Coronary artery (tissue), 2 donors: Measurements from ENCODE around the gene DSG1.
"Not testable (repeated sequence)": the region's sequence is repeated elsewhere in the genome, so short reads cannot be mapped to it uniquely, and the experiment has no call there.

Experiments used
- DNase-seq: peaks from one replicate; pipeline ENCODE4 v3.0.0-alpha.2; 2017; ENCODE audit warnings: low spot score
- H3K27ac ChIP-seq, 2 donors: fragments of 200-600 bp; sonication (generic); one replicate each; pipeline ENCODE4 v1.5.1; 2016 to 2019
- H3K4me3 ChIP-seq: fragments of 200-600 bp; sonication (generic); 2 replicates; pipeline ENCODE4 v1.5.1; 2016; ENCODE audit warnings: mild to moderate bottlenecking, moderate library complexity
- TF ChIP-seq, protein P1 (sequence below): fragments of 200-600 bp; sonication (generic); IDR thresholded peaks from one replicate; pipeline ENCODE4 v1.5.1; 2019; ENCODE audit warnings: antibody characterized with exemption

The DSG1 gene

DNA sequence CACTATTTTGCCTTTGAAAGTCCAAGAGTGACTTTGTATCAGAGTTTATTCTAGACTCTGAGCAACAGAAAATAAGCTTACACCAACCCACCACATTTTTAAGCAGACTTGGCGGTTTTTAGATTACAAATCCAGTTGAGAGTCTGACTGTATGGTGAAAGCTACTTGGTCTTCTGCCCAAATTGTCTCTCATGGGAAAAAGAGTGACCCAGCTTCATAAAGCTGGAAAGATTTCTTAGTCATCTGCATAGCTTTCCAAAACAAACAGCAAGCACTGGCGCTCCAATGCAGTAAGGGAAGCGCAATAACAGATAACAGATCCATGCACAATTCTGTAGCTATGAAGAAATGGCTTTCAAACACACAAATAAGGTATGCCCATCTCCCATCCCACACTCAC is 7.1 kb downstream of the DSG1 start:
- no peak for DNase-seq
- Histone ChIP-seq H3K4me3 (no peak overlapping the region), H3K27ac (no peak overlapping the region)
- TF ChIP-seq, protein P1, sequence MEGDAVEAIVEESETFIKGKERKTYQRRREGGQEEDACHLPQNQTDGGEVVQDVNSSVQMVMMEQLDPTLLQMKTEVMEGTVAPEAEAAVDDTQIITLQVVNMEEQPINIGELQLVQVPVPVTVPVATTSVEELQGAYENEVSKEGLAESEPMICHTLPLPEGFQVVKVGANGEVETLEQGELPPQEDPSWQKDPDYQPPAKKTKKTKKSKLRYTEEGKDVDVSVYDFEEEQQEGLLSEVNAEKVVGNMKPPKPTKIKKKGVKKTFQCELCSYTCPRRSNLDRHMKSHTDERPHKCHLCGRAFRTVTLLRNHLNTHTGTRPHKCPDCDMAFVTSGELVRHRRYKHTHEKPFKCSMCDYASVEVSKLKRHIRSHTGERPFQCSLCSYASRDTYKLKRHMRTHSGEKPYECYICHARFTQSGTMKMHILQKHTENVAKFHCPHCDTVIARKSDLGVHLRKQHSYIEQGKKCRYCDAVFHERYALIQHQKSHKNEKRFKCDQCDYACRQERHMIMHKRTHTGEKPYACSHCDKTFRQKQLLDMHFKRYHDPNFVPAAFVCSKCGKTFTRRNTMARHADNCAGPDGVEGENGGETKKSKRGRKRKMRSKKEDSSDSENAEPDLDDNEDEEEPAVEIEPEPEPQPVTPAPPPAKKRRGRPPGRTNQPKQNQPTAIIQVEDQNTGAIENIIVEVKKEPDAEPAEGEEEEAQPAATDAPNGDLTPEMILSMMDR: no peak

DNA sequence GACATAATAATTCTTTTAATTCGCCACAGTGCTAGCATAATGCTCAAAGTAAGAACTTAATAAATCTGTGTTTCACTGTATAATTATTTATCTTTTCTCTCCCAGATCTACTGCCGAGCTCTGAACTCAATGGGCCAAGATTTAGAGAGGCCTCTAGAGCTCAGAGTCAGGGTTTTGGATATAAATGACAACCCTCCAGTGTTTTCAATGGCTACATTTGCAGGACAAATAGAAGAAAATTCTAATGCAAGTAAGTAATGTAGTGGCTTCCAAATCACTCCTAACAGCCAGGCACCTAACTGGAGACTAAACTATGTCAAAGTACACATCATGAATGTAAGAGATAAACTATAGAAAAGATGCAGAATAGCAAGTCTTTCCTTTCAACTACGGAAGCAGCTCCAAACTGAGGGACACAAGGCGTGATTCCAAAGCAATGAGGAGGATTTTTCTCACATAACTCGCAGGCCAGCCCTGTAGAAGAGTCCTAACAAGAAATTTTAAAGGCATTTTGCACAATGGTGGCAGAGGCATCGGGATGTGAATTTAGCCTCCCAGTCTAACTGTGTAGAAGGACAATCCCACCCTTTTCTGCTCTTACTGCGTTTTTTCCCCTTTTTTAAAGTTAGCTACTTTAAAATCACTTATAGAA is 12.0 kb downstream of the DSG1 start:
- DNase-seq: no peak
- TF ChIP-seq, protein P1: no peak
- Histone ChIP-seq H3K27ac (no peak overlapping the region), H3K4me3 (no peak overlapping the region)

DNA sequence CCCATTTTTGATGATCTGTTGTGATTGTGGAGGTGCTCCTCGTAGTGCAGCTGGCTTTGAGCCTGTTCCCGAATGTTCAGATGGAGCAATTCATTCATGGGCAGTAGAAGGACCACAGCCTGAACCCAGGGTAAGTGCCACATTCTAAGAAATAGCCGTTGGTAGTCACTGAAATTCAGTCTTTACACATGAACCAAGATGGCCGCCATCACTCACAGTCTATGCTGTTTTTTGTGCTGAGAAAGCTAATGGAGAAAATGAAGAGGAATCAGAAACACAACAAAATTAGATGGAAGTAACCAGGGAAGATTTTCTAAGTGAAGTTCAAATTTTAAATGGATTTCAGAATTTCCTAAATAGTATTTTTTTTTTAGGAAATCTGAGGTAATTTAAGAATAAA is 25.5 kb downstream of the DSG1 start:
- DNase-seq: no peak
- TF ChIP-seq, protein P1: no peak
- Histone ChIP-seq H3K27ac (no peak overlapping the region), H3K4me3 (no peak overlapping the region)

DNA sequence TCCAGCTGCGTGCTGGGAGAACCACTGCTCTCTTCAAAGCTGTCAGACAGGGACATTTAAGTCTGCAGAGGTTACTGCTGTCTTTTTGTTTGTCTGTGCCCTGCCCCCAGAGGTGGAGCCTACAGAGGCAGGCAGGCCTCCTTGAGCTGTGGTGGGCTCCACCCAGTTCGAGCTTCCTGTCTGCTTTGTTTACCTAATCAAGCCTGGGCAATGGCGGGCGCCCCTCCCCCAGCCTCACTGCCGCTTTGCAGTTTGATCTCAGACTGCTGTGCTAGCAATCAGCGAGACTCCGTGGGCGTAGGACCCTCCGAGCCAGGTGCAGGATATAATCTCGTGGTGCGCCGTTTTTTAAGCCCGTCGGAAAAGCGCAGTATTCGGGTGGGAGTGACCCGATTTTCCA is 35.4 kb downstream of the DSG1 start:
- H3K27ac ChIP-seq, DNase-seq, H3K4me3 ChIP-seq: not testable (repeated sequence)

DNA sequence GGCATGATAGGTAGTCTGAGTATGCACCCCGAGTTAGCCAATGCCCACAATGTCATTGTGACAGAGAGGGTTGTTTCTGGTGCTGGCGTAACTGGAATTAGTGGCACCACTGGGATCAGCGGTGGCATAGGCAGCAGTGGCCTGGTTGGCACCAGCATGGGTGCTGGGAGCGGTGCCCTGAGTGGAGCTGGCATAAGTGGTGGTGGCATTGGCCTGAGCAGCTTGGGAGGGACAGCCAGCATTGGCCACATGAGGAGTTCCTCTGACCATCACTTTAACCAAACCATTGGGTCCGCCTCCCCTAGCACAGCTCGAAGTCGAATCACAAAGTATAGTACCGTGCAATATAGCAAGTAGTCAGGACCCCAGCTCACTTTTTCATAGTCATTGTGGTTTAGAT is 37.0 kb downstream of the DSG1 start:
- DNase-seq: no peak
- Histone ChIP-seq H3K27ac (no peak overlapping the region), H3K4me3 (no peak overlapping the region)
- TF ChIP-seq, protein P1: no peak

DNA sequence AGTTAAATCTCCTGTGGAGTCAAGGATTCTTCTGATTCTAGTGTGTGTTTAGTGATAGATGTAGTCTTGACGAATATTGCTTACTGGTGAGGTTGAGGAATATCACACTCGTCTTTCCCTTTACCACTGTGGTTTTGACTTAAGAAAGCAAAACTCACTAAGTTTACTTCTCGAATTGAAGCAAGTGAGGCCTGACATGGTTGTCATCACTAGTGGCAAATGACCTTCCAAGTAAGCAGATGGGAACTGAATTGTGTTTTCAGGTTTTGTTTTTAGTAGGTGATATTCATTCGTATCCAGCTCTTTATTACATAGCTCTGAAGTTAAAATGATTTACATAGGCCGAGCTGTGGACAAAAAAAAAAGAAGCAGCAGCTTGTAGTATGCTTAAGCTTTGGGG is 38.1 kb downstream of the DSG1 start:
- Histone ChIP-seq H3K27ac (no peak overlapping the region), H3K4me3 (no peak overlapping the region)
- no peak for DNase-seq
- TF ChIP-seq, protein P1: no peak

DNA sequence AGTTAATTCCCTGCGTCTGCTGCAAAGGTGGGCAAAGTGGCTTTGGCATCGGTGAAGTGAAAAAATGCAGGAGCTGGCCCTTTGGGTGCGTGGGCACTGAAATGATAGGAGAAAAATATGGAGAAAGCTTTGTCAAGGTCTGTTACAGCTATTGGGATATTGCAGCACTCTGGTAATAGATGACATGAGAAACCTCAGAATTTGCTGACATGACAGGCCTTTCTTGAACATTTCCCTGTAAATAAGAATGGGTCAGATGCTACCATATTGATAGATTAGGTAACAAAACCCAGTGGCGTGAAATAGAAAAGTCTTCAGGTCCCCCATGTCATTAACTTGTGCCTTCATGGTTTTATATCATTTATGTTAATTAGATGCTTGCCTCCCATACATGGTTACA is 46.2 kb downstream of the DSG1 start:
- DNase-seq: no peak
- TF ChIP-seq, protein P1: no peak
- H3K4me3 ChIP-seq: no peak overlapping the region
- no peak overlapping the region for H3K27ac ChIP-seq
